Neuron (in vitro differentiated cells): ENCODE data around the gene ENDOG.
"Not testable (repeated sequence)": the region's sequence is repeated elsewhere in the genome, so short reads cannot be mapped to it uniquely, and the experiment has no call there.

Source experiments
- H2AFZ ChIP-seq: one replicate; pipeline ENCODE4 v1.6.1; 2013; ENCODE audit warnings: low read depth, mild to moderate bottlenecking, inconsistent platforms, low read length, moderate library complexity
- H3K27me3 ChIP-seq: one replicate; pipeline ENCODE4 v1.6.1; 2013; ENCODE audit warnings: low read length; ENCODE audit not compliant: insufficient read depth
- H3K36me3 ChIP-seq: one replicate; pipeline ENCODE4 v1.6.1; 2013; ENCODE audit warnings: low read length; ENCODE audit not compliant: insufficient read depth
- H3K4me1 ChIP-seq: one replicate; pipeline ENCODE4 v1.6.1; 2013; ENCODE audit warnings: low read length; ENCODE audit not compliant: insufficient read depth
- H3K4me3 ChIP-seq: 2 replicates; pipeline ENCODE4 v1.5.1; 2013; ENCODE audit warnings: mild to moderate bottlenecking, low read length, moderate library complexity
- H3K9me3 ChIP-seq: one replicate; pipeline ENCODE4 v1.6.1; 2013; ENCODE audit warnings: low read length

The ENDOG gene

GRCh38 chr9:128786681-128787601 lies 31.4 kb upstream of the ENDOG start, which contains the start of gene TBC1D13:
TSS of gene TBC1D13 (plus strand) at chr9:128787253. CDS start at chr9:128787354, 101 bp downstream.
- Histone ChIP-seq H3K36me3 (peaks cover 20% of the 10 kb centered on the region), H3K4me1 (peaks cover 14% of the 10 kb centered on the region), H3K4me3 (peak within 1 kb of the TSS; percentile 95), H3K27me3 (no peaks in the 10 kb centered on the region), H2AFZ (peak within 1 kb of the TSS; percentile 94), H3K9me3 (no peaks in the 10 kb centered on the region)

- H3K36me3 ChIP-seq: peaks cover 26% of the 10 kb centered on the region
- peak overlapping the region; percentile 94 for H2AFZ ChIP-seq
- H3K4me1 ChIP-seq: peaks cover 14% of the 10 kb centered on the region
- H3K4me3 ChIP-seq: peak overlapping the region; percentile 95
- H3K27me3 ChIP-seq: no peaks in the 10 kb centered on the region
- no peaks in the 10 kb centered on the region for H3K9me3 ChIP-seq
Measured at GRCh38 chr9:128787659-128788058, 30.6 kb upstream of the ENDOG start.

DNA sequence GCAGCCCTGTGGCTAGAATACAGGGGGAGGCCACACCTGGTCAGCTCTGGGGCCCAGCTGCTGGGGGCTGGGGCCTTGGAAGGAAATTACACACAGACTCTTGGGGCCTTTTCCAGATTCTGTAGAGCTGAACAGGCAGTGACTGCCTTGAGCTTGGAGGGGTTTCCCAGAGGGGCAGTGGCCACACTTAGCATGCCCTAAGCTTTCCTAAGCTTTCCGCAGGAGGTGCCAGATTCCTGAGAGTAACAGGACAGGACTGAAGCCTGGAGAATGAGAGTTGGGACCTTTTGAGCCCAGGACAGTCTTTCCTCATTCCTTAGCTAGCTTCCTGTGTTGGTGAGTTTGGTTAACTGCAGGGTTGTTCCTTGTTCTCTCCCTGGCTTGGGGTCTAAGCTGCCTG lies 29.9 kb upstream of the ENDOG start:
- Histone ChIP-seq H3K36me3 (peaks cover 34% of the 10 kb centered on the region), H2AFZ (no peak overlapping the region), H3K27me3 (no peaks in the 10 kb centered on the region), H3K4me1 (peaks cover 14% of the 10 kb centered on the region), H3K4me3 (peak overlapping the region; percentile 95), H3K9me3 (no peaks in the 10 kb centered on the region)

DNA sequence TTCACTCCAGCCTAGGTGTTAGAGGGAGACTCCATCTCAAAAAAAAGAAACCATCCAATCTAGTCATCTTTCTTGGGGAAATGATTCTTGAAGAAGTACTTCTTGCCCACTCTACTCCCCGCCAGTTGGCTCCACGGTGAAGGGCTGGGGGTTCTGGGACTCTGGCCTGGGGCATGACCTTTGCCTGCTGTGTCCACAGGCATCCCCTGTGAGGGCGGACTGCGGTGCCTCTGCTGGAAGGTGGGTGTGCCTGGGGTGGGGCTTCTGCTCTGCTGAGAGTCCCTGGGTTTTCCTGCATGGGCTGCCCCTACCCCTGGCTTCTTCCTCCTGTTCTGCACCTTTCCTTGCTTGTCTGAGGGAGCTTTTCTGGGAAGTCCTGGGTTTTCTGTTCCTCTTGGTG lies 27.8 kb upstream of the ENDOG start:
- H3K9me3 ChIP-seq: no peaks in the 10 kb centered on the region
- no peak overlapping the region for H2AFZ ChIP-seq
- peaks cover 50% of the 10 kb centered on the region for H3K36me3 ChIP-seq
- no peaks in the 10 kb centered on the region for H3K27me3 ChIP-seq
- no peak overlapping the region for H3K4me3 ChIP-seq
- H3K4me1 ChIP-seq: peaks cover 14% of the 10 kb centered on the region

DNA sequence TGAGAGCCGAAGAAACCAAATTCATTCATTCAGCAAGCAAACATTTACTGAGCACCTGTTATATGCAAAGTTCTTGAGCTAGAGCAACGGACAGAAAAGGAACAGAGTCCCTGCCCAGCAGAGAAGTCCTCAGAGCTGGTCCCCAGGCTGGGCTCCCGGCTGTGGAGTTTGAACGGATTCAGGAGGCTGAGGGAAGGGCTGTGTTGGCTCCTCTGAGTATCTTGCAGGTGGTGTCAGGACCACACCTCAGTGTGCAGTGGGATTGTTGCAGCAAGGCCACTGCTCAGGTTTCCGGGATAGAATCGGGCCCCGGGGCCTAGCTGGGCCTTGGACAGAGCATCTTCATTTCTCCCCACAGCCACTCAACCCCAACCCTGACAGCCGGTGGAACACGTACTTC lies 26.2 kb upstream of the ENDOG start:
- Histone ChIP-seq H3K4me1 (peaks cover 10% of the 10 kb centered on the region), H2AFZ (no peak overlapping the region), H3K9me3 (no peaks in the 10 kb centered on the region), H3K4me3 (no peak overlapping the region), H3K27me3 (no peaks in the 10 kb centered on the region), H3K36me3 (peaks cover 54% of the 10 kb centered on the region)

GRCh38 chr9:128792978-128793686 lies 25.2 kb upstream of the ENDOG start:
- H3K9me3 ChIP-seq: no peaks in the 10 kb centered on the region
- peaks cover 62% of the 10 kb centered on the region for H3K36me3 ChIP-seq
- peaks cover 5% of the 10 kb centered on the region for H3K4me1 ChIP-seq

DNA sequence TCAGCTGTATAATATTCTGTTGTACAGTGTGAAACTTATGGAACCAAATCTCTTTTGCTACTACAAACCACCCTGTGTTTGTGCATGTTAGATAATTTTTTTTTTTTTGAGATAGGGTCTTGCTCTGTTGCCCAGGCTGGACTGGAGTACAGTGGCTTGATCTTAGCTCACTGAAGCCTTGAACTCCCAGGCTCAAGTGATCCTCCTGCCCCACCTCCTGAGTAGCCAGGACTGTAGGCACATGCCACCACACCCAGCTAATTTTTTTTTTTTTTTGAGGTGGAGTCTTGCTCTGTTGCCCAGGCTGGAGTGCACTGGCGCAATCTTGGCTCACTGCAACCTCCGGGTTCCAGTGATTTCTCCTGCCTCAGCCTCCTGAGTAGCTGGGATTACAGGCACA lies 23.3 kb upstream of the ENDOG start:
- H3K36me3 ChIP-seq: peaks cover 71% of the 10 kb centered on the region
- not testable (repeated sequence) for H3K9me3 ChIP-seq, H2AFZ ChIP-seq, H3K4me1 ChIP-seq, H3K4me3 ChIP-seq, H3K27me3 ChIP-seq

More at GRCh38 chr9:128792978-128793686, 25.2 kb upstream of the ENDOG start:
- Histone ChIP-seq H3K4me3 (no peak overlapping the region), H3K27me3 (no peaks in the 10 kb centered on the region), H2AFZ (no peak overlapping the region)

DNA sequence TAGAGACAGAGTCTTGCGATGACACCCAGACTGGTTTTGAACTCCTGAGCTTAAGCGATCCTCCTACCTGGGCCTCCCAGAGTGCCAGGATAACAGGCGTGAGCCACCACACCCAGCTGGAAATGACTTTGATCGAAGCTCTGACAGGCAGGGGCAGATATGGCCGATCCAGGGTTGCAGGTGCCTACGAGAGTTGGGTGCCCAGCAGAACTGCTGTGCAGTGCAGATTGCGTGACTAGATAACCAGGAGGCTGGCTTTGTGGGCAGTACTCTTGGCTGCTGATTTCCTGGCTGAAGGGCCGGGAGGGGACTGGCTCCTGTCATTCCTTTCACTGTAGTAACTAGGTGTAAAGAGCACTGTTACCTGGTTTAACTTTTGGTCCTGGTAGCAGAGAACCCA lies 19.4 kb upstream of the ENDOG start:
- Histone ChIP-seq H3K36me3 (peaks cover 60% of the 10 kb centered on the region), H2AFZ (no peak overlapping the region), H3K4me3 (no peak overlapping the region), H3K4me1 (no peaks in the 10 kb centered on the region), H3K27me3 (no peaks in the 10 kb centered on the region), H3K9me3 (no peaks in the 10 kb centered on the region)

- Histone ChIP-seq H3K9me3 (no peaks in the 10 kb centered on the region), H3K36me3 (peaks cover 54% of the 10 kb centered on the region), H3K27me3 (no peaks in the 10 kb centered on the region), H3K4me1 (no peaks in the 10 kb centered on the region), H2AFZ (no peak overlapping the region), H3K4me3 (no peak overlapping the region)
Measured at GRCh38 chr9:128800061-128800460, 18.2 kb upstream of the ENDOG start.

DNA sequence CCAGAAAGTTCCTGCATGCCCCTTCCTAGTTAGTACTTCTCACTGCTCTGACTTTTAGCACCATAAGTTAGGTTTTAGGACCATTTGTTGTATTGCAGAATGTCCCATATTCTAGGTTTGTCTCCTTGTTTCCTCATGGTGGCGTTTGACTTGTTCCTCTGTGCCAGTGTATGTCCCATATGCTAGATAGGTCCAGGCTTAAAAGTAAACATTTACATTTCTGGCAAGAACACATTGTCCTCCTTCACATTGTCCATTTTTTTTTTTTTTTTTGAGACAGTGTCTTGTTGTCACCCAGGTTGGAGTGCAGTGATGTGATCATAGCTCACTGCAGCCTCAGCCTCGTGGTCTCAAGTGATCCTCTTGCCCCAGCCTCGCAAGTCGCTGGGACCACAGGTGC lies 15.8 kb upstream of the ENDOG start:
- Histone ChIP-seq H3K4me1 (no peaks in the 10 kb centered on the region), H3K4me3 (no peak overlapping the region), H2AFZ (no peak overlapping the region), H3K36me3 (peaks cover 64% of the 10 kb centered on the region), H3K27me3 (no peaks in the 10 kb centered on the region), H3K9me3 (no peaks in the 10 kb centered on the region)

GRCh38 chr9:128805661-128806060 lies 12.6 kb upstream of the ENDOG start:
- Histone ChIP-seq H3K4me1 (no peaks in the 10 kb centered on the region), H3K27me3 (no peaks in the 10 kb centered on the region), H3K36me3 (peaks cover 55% of the 10 kb centered on the region), H2AFZ (no peak overlapping the region), H3K9me3 (no peaks in the 10 kb centered on the region), H3K4me3 (no peak overlapping the region)

- H3K4me3 ChIP-seq: no peak overlapping the region
- H3K27me3 ChIP-seq: no peaks in the 10 kb centered on the region
- H2AFZ ChIP-seq: no peak overlapping the region
- H3K9me3 ChIP-seq: no peaks in the 10 kb centered on the region
- H3K4me1 ChIP-seq: no peaks in the 10 kb centered on the region
- H3K36me3 ChIP-seq: peaks cover 47% of the 10 kb centered on the region
Measured at GRCh38 chr9:128807827-128808226, 10.5 kb upstream of the ENDOG start.

DNA sequence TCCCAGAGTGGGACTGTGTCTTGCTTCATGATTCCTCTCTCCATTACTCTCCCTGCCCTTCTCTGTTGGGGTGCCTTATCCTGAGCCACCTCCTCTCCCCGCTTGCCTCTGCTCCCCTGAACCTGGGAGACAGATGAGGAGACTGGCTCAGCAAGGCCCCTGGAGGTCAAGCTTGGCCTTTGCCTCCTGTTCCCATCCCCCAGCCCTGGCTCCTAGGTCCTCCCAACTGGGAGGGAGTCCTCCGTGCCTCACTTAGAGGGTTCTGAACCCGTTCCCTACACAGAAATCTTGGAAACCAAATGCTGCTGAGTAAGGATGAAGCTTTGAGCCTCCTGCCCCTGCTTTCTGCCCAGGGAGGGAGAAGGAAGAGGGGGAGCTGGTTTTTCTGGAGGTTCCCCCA lies 9.8 kb upstream of the ENDOG start:
- H3K4me1 ChIP-seq: no peaks in the 10 kb centered on the region
- no peaks in the 10 kb centered on the region for H3K9me3 ChIP-seq
- H2AFZ ChIP-seq: no peak overlapping the region
- no peaks in the 10 kb centered on the region for H3K27me3 ChIP-seq
- no peak overlapping the region for H3K4me3 ChIP-seq
- peaks cover 44% of the 10 kb centered on the region for H3K36me3 ChIP-seq
